ENCODE data around the gene ALG9.

The ALG9 gene

GRCh38 chr11:111762981-111763643, 108.3 kb downstream of the ALG9 start:
- DNase-seq: no peak

- no peak for DNase-seq
Measured at GRCh38 chr11:111762526-111762925, 108.9 kb downstream of the ALG9 start.

DNA sequence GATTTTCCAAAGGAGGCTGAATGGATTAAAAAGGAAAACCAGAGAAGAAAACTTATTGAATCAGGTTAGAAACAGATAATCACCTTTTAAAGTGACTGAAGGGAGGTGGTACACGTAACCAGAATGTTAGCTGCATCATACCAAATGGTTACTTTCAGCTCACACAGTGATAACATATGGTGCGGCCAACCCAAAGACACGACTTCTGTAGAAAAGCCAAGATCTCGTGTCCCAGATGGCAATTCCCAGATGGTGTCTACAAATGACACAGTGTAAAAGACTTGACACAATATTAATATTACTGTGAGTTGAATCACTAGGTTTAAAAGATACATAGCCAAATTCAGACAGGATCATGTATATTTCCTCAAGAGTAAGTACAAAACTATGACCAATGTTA, 110.3 kb downstream of the ALG9 start:
- DNase-seq: no peak

DNA sequence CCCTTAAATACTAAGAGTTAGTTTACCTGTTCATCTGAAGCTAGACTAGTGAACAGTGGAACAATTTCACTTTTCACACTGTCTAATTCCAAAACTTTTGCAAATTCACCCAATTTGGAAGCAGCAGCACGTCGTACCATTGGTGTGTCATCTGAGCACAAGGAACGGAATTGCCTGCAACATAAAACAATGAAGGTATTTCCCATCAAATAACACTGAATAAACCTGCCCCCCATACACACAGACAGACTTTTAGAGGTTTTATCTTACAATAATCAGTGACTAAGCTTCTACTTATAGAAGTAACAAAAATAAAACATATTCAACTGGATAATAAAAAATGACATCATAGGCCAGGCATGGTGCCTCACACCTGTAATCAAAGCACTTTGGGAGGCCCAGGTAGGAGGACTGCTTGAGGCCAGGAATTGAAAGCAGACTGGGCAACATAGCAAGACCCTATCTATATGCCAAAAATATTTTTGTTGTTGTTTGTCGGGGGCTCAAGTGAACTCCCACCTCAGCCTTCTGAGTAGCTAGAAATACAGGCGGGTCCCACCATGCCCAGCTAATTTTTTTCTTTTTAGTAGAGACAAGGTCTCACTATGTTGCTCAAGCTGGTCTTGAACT, 111.5 kb downstream of the ALG9 start:
- DNase-seq: no peak

- DNase-seq: no peak
Measured at GRCh38 chr11:111759376-111759775, 112.0 kb downstream of the ALG9 start.

GRCh38 chr11:111756097-111756496, 115.3 kb downstream of the ALG9 start:
- DNase-seq: no peak

DNA sequence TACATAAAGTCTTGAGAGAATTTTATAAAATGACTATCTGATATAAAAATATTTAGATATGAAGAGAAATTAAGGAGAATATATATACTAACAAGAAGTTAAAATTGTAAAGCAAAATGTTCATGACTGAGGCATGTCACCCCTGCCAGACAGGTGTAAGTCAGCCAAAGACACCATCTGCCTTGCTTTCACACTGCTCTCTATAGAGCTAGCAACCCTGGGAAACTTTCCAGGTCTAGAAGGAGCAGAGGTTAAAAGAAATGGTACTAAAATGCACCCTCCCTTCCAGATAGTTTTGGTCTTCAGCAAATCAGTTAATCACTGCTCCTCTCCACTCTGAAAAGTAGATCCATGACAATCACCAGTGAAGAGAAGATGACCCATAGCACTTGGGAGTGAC, 121.7 kb downstream of the ALG9 start:
- DNase-seq: no peak

DNA sequence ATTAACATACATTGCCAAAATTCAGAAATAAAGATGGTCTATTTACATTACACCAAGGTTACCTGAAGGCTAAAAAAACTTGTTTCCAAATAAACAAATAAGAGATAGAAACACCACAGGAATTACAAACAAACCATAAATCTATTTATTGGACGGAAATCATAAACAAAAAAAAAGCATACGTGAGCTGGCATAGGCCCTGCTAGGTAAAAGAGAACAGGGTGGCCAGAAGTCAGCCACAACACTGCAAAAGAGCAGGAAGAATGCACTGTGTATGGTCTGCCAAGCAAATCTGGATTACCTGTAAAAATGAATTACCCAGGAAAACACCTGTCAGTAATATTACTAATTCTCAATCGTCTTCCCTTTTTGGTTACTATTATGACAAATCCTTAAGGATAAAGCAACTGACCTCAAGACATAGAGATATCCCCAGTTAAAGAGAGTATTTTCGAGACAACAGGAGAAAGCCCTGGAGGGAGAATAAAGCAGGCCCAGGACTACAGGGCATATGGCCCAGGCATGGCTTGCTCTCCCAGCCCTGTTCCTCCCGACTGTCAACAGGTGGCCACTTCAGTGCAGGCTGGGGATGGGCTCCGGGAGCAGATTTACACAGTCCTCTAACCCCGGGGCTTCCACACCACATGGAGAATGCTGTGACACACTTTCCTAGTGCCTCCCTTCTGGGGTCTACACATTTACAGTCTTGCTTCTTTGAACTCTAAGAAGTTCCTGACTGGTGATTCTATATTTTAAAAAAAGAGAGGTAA, 123.2 kb downstream of the ALG9 start:
- DNase-seq: no peak

GRCh38 chr11:111745719-111746504, 125.5 kb downstream of the ALG9 start:
- no peak for DNase-seq

DNA sequence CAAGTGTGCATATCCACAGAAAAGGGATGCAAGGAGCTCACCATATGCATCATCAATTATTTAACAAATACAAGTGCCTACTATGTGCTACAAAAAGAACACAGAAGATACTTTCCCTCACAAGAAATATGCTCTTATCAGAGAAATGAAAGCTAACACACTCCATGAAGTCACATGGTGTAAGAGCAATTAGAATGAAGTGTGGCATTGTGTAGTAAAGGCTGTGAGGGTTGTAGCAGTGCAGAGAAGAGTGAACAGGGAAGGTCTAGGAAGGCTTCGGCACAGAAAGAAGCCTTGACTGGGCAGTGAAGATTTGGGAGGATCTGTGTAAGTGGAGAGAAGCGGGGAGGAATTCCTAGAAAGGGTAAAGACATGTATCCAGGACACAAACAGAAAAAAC, 127.7 kb downstream of the ALG9 start:
- DNase-seq: no peak

DNA sequence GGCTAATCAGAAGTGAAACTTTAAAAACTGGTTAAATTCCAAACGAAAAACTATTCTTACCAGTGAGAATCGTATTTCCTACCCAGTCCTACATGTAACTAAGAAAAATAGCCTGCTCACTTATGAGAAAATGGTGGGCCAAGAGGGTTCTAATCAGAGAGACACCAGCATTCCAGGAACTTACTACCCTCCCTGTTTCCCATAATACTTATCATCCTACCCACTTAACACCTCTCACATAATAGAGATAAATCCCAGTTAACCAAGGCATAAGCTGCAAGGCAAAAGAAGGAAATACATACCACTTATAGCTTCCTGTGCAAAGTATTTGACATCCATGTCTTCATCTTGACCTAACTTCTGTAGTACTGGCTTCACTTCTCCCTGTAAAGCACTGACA, 129.6 kb downstream of the ALG9 start:
- DNase-seq: no peak

GRCh38 chr11:111739299-111739698, 132.1 kb downstream of the ALG9 start:
- DNase-seq: no peak

GRCh38 chr11:111737444-111738210, 133.8 kb downstream of the ALG9 start:
- DNase-seq: no peak

DNA sequence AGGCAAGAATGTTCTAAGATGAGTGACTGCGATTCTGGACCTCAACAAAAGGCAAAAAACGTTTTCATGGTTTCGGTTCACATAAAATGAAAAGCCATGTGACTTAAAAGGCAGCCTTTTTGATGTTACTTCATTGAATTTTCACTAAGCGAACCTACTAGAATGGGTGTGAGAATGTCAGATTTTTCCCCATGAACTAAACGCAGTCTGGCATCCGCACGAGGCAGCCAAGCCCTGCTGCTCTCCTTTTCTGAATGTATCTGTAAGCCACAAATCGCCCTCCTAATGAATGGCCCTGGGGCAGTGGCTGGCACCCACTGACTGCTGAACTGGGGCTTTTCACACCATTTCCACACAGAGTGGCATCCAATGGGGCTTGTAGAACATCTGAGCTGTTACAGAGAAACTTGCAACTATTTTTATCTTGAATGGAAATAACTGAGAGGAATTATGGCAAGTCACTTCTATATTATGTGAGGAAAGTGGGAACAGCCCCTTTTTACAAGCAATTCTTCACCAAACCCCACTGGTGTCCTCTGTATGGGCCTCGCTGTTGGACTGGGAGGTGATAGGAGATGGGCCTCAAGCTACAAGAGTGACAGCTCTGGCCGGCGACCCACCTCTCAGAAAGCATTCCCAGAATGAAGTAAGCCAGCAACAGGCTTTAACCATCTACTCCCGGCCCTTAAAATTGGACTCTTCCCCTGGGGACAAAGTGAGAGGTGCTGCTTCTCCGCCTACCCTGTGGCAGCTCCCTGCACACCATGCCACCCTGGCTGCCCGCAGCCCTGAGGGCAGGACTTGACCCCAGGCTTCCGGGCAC, 134.5 kb downstream of the ALG9 start:
- no peak for DNase-seq
